K562 (cell line): ENCODE data around the gene LPAR5. TPM values are rescaled to one million over a fixed set of nuclear protein-coding genes. Genes with fewer than 3 reads are reported as not detected.

Experiments used
- ASH1L ChIP-seq: fragments of 450-650 bp; IDR thresholded peaks from 2 replicates; pipeline ENCODE4 v1.6.1; 2018; ENCODE audit warnings: borderline replicate concordance, mild to moderate bottlenecking, low read depth; ENCODE audit not compliant: partially characterized antibody
- CCAR2 ChIP-seq: fragments of 200-400 bp; formaldehyde crosslinking; IDR thresholded peaks from 2 replicates; pipeline ENCODE4 v1.6.1; 2017; ENCODE audit warnings: mild to moderate bottlenecking, low read depth, low read length
- NCOR1 ChIP-seq: fragments of 450-650 bp; IDR thresholded peaks from 2 replicates; pipeline ENCODE4 v1.6.1; 2016; ENCODE audit warnings: mild to moderate bottlenecking, moderate library complexity
- NR2C1 ChIP-seq, 2 experiments: fragments of 450-650 bp; IDR thresholded peaks; 2 replicates each; pipeline ENCODE4 v1.6.1; 2017; ENCODE audit warnings: mild to moderate bottlenecking in 2 of 2, antibody characterized with exemption in 1 of 2, inconsistent platforms in 1 of 2, missing compliant biosample characterization in 1 of 2, missing genetic modification characterization in 1 of 2
- NR2C2 ChIP-seq, 2 experiments: fragments of 200-800 bp in 1 of 2; sonication (Bioruptor generic) in 1 of 2; sonication (generic) in 1 of 2; formaldehyde crosslinking in 1 of 2; IDR thresholded peaks; 2 replicates each; pipeline versions ENCODE4 v1.6.1 to v1.8.0; 2016 to 2022; ENCODE audit warnings: mild to moderate bottlenecking in 1 of 2, missing compliant biosample characterization in 1 of 2, missing genetic modification characterization in 1 of 2, missing genetic modification reagents in 1 of 2
- TEAD1 ChIP-seq, 2 experiments: fragments of 450-650 bp in 1 of 2; sonication (generic) in 1 of 2; formaldehyde crosslinking; IDR thresholded peaks; 2 replicates each; pipeline versions ENCODE4 v1.4.0 to v1.8.0; 2020 to 2022; ENCODE audit warnings: mild to moderate bottlenecking in 2 of 2, missing genetic modification reagents in 1 of 2
- TFE3 ChIP-seq: fragments of 450-650 bp; formaldehyde crosslinking; IDR thresholded peaks from 2 replicates; pipeline ENCODE4 v1.4.0; 2020; ENCODE audit warnings: mild to moderate bottlenecking, mixed read lengths
- UBTF ChIP-seq, 2 experiments: IDR thresholded peaks; 2 replicates each; pipeline ENCODE4 v1.6.1; 2012; ENCODE audit warnings: improper control_type of control experiment in 2 of 2, low read depth in 2 of 2, low read length in 2 of 2, borderline replicate concordance in 1 of 2
- ZBTB40 ChIP-seq, 2 experiments: fragments of 450-650 bp in 1 of 2; sonication (generic) in 1 of 2; formaldehyde crosslinking in 1 of 2; IDR thresholded peaks; 2 replicates each; pipeline versions ENCODE4 v1.7.1 to v1.9.0; 2016 to 2022; ENCODE audit warnings: inconsistent platforms in 1 of 2, mild to moderate bottlenecking in 1 of 2, missing genetic modification reagents in 1 of 2
- ZNF124 ChIP-seq: sonication (generic); formaldehyde crosslinking; IDR thresholded peaks from 2 replicates; pipeline ENCODE4 v1.8.1; 2022; ENCODE audit warnings: missing genetic modification reagents
- polyA plus RNA-seq, 8 experiments: library from polyadenylated mRNA; depleted of rRNA in 4 of 8; stranded (reverse) in 5 of 8; unstranded in 3 of 8; fragments of >200 nt; fragmentation: Nextera tagmentation in 2 of 8; fragmentation: Illumina TruSeq in 1 of 8; extraction: Ambion mirVana in 2 of 8; extraction: Trizol in 1 of 8; gene quantifications; 2 replicates each; pipeline versions ENCODE4 v1.2.1 to v1.2.3, GENCODE V29; 2011 to 2014; ENCODE audit warnings: inconsistent platforms in 1 of 8, missing spikeins in 1 of 8
- total RNA-seq, 7 experiments: library from RNA; depleted of rRNA in 6 of 7; stranded (reverse); fragments of >200 nt in 6 of 7; fragmentation: Illumina TruSeq in 2 of 7; extraction: Trizol in 2 of 7; gene quantifications; 2 replicates each; pipeline versions ENCODE4 v1.2.1 to v1.2.3, GENCODE V29; 2011 to 2021; ENCODE audit warnings: low replicate concordance in 1 of 7

LPAR5 gene
- total and polyA plus RNA-seq, 9 of the 15 experiments (the other 6 are each of a cell fraction or from before 2014, with no cell fraction given): 1.3 to 11.7 (median 3.6) TPM

GRCh38 chr12:6613776-6614512, 21.8 kb downstream of the LPAR5 start (continued):
- TF ChIP-seq CCAR2 (no peak), ZBTB40 (IDR thresholded peaks at IDR 0.05) (no peak), ZBTB40 (CRISPR knock-in tag; IDR thresholded peaks at IDR 0.05) (no peak), NCOR1 (peak; percentile 47), UBTF (IDR thresholded peaks at IDR 0.05; ENCODE audit: borderline replicate concordance in 1 of 2, low read depth in 2 of 2, low read length in 2 of 2) (peak in 1 of 2 experiments; percentile 55; a peak in 1 of 4 replicates), NR2C1 (IDR thresholded peaks at IDR 0.05) (no peak), NR2C1 (tag; IDR thresholded peaks at IDR 0.05) (peak; percentile 32; the same call in 1 of the 2 replicates), ASH1L (no peak), TEAD1 (CRISPR knock-in tag; IDR thresholded peaks at IDR 0.05) (peak in 1 of 2 experiments; percentile 43; a peak in 1 of 4 replicates), ZNF124 (no peak), NR2C2 (CRISPR knock-in tag; IDR thresholded peaks at IDR 0.05) (no peak), NR2C2 (tag; IDR thresholded peaks at IDR 0.05) (peak; percentile 44; the same call in 1 of the 2 replicates), TFE3 (CRISPR knock-in tag) (no peak)
